ENCODE data around the gene RTEL1.
"Not testable (repeated sequence)": the region's sequence is repeated elsewhere in the genome, so short reads cannot be mapped to it uniquely, and the experiment has no call there.

RTEL1 gene

DNA sequence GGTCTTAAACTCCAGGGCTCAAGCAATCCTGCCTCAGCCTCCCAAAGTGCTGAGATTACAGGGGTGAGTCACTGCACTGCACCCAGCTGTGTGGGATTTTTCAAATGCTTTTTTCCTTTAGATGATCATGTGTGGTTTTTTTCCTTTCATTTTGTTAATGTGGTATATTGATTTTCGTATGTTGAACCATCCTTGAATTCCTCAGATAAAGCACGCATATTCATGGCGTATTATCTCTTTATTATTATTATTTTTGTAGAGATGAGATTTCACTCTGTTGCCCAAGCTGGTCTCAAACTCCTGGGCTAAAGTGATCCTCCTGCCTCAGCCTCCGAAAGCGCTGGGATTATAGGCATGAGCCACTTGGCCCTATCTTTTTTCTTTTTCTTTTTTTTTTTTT, 56.7 kb downstream of the RTEL1 start:
- DNase-seq (ENCODE audit: low read depth): no peak

DNA sequence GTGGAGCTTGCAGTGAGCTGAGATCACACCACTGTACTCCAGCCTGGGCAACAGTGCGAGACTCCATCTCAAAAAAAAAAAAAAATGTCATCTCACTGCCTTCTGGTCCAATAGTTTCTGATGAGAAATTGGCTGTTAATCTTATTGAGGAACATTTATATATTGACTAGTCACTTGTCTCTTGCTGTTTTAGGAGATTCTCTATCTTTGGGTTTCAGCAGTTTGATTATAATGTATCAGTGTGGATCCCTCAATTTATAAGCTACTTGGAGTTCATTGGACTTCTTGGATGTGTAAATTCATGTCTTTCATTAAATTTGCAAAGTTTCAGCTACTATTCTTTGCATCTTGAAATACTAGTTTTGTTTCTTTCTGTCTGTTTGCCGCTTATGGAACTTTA, 60.9 kb downstream of the RTEL1 start:
- no peak for DNase-seq (ENCODE audit: low read depth)

DNA sequence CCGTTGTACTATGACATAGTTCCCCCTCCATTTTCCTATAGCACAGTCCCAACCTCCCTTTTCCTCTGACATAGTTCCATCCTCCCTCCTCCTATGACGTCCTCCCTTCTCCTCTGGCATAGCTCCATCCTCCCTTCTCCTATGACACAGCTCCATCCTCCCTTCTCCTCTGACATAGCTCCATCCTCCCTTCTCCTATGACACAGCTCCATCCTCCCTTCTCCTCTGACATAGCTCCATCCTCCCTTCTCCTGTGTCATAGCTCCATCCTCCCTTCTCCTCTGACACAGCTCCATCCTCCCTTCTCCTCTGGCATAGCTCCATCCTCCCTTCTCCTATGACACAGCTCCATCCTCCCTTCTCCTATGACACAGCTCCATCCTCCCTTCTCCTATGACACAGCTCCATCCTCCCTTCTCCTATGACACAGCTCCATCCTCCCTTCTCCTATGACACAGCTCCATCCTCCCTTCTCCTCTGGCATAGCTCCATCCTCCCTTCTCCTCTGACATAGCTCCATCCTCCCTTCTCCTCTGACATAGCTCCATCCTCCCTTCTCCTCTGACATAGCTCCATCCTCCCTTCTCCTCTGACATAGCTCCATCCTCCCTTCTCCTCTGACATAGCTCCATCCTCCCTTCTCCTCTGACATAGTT, 65.0 kb downstream of the RTEL1 start:
- DNase-seq (ENCODE audit: low read depth): not testable (repeated sequence)

DNA sequence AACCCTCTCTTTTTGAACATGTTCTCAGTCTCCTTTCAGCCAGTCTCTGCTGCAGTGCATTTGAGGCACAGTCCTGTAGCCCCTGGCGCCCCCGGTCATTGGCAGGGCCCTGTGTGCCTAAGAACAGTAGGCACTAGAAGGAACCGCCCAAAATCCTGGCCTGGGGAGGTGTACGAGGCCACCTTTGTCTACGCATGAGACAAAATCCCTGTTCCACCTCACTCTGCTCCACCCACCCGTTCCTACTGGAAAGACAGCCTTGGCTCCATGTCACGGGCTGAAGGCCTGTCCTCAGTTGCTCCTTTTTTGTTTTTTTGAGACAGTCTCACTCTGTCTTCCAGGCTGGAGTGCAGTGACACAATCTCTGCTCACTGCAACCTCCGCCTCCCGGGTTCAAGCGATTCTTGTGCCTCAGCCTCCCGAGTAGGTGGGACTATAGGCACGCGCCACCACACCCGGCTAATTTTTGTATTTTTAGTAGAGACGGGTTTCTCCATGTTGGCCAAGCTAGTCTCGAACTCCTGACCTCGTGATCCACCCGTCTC, 72.1 kb downstream of the RTEL1 start:
- DNase-seq (ENCODE audit: low read depth): not testable (repeated sequence)

DNA sequence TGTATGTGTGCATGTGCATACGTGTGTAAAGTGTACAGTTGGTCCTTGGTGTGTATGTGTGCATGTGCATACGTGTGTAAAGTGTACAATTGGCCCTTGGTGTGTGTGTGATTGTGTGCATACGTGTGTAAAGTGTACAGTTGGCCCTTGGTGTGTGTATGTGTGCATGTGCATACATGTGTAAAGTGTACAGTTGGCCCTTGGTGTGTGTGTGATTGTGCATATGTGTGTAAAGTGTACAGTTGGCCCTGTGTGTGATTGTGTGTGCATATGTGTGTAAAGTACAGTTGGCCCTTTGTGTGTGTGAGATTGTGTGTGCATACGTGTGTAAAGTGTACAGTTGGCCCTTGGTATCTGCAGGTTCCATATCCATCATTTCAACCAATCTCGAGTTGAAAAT, 73.3 kb downstream of the RTEL1 start:
- no peak for DNase-seq (ENCODE audit: low read depth)

DNA sequence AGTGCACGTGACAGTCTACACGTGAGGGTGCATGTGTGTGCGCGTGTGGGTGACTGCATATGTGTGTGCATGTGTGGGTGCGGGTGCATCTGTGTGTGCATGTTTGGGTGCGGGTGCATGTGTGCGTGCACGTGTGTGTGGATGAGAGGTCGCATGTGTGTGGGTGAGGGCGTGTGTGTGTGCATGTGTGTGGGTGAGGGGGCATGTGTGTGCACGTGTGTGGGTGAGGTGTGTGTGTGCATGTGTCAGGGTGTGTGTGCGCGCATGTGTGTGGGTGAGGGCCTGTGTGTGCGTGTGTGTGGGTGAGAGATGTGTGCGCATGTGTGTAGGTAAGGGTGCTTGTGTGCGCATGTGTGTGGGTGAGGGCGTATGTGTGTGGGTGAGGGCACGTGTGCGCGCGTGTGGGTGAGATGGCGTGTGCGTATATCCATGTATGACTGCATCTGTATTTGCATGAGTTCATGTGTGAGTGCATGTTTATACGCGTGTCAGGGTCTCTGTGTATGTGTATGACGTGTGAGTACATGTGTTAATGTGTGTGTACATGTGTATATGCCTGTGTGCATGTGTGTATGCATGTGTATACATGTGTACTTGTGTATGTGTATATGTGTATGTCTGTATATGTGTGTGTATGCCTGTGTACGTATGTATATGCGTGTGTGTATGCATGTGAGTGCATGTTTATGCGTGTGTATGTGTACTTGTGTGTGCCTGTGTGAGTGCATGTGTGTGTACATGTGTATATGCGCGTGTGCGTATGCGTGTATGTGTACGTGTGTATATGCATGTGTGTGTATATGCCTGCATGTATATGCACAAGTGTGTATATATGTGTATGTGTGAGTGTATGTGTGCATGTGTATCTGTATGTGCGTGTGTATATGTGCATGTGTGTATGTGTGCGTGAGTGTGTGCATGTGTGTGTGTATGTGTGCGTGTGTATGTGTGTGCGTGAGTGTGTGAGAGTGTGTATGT, 74.3 kb downstream of the RTEL1 start:
- DNase-seq (ENCODE audit: low read depth): no peak

DNA sequence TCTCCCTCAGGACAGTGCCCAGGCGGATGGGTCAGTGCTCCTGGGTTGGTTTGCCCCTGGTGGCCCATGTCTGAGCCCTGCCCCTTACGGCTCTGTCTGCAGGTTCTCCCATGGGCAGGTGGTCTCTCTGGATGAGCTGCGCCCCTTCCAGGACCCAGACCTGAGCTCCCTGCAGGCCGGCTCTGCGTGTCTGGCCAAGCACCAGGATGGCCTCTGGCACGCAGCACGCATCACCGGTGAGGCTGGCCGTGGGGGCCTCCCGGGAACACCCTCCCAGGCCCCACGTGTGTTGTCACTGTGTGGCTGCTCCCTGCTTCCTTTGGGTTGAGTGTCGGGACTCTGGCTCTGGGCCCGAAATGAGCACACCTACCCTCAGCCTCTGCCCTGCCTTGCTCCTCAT, 75.0 kb downstream of the RTEL1 start:
- no peak for DNase-seq (ENCODE audit: low read depth)

DNA sequence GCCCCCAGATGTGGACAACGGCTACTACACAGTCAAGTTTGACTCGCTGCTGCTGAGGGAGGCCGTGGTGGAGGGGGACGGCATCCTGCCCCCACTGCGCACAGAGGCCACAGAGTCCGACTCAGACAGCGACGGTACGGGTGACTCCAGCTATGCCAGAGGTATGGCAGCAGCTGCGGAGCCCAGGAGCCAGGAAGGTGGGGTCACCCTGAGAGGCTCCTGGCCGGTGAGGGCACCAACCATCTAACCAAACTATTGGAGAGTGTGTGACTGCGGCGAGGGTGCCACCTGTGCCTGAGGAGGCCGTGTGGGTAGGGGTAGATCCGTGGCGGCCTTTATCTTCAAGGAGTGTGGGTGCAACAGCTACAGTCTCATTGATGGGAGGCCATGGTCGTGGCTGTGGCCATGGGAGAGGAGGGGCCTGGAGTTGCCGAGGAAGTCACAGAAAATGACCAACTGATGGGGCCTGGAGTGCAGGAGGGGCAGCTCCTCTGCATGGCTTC, 75.5 kb downstream of the RTEL1 start:
- DNase-seq (ENCODE audit: low read depth): no peak

DNA sequence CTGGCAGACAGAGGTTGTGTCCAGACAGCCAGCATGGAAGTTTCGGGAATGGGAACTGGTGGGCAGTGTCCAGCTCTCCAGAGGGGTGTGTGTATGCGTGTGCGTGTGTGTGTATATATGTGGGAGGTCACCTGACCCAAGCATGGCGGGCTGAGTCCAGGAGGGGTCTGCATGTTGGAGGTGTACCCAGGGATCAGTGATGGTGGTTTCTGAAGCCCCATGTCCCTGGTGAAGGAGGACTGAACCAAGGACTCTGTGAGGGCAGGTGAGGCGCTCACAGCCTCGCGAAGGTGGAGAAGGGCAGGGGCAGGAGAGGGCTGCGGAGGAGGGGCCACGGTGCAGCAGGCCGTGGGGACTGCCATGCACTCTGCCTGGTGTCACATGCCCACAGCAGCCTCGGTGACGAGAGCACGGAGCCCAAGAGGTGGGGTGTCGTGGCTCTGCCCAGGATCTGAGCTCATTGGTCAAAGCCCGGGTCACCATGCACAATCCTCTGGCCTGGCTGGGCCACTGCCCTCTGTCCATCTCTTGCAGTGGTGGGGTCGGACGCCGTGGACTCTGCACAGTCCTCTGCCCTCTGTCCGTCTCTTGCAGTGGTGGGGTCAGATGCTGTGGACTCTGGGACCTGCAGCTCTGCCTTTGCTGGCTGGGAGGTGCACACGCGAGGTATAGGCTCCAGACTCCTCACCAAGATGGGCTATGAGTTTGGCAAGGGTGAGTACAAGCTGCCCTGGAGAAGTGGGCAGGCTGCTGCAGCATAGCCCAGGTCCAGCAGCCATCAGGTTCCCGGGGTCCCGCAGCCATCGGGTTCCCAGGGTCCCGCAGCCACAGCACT, 76.2 kb downstream of the RTEL1 start:
- DNase-seq (ENCODE audit: low read depth): no peak

DNA sequence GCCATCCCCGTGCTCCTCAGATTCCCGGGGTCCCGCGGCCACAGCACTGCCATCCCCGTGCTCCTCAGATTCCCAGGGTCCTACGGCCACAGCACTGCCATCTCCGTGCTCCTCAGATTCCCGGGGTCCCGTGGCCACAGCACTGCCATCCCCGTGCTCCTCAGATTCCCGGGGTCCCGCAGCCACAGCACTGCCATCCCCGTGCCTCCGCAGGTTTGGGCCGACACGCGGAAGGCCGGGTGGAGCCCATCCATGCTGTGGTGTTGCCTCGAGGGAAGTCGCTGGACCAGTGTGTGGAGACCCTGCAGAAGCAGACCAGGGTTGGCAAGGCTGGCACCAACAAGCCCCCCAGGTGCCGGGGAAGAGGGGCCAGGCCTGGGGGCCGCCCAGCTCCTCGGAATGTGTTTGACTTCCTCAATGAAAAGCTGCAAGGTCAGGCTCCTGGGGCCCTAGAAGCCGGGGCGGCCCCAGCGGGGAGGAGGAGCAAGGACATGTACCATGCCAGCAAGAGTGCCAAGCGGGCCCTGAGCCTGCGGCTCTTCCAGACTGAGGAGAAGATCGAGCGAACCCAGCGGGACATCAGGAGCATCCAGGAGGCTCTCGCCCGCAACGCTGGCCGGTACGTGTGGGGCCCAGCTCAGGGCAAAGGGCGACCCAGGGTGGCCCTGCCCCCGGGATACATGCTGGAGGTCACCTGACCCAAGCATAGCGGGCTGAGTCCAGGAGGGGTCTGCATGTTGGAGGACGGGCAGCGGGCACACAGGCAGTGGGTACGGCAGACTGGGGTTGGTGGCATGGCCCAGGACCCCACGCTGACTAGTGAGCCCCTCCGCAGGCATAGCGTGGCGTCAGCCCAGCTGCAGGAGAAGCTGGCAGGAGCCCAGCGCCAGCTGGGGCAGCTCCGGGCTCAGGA, 77.1 kb downstream of the RTEL1 start:
- no peak for DNase-seq (ENCODE audit: low read depth)

DNA sequence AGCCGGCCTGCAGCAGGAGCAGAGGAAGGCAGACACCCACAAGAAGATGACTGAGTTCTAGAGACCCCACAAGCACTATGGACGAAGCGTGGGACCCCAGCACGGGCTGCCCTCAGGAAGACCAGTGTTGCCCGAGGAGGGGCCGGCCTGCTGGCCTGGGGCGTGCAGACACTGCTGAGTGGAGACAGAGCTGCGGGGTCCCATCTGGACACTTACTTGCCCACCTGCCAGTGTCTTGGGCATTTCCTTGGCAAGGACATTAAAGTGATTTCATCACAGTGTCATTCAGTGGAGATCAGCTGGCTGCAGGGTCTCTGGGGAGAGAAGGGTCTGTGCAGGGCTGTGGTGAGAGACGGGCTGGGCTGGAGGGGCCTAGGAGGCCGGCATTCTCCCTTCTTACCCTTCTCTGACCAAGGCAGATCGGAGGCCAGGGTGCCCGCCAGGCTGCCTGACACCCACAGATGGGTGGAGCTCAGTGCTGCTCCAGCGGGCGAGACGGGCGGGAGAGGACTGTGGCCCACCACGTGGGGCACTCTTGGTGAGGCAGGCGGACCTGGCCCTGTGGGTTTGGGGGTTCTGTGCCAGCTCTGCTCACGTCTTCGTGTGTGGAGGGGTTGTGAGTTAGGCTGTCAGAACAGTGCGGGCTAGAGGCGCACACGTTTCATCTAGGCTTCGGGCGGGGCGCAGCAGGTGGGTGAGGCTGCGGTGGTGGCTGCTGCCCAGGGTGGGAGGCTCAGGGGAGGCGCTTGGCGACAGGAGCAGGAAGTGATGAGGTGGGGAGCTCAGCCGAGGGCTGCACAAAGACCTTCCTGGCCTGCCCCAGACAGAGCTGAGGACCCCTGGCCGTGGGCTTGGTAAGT, 78.0 kb downstream of the RTEL1 start, which contains the start of gene LIME1:
LIME1 (plus strand) TSS at position 806 of the 860 bp plus-strand sequence. CDS start 886 bp downstream, outside the sequence.
- DNase-seq (ENCODE audit: low read depth): peak; percentile 60

DNA sequence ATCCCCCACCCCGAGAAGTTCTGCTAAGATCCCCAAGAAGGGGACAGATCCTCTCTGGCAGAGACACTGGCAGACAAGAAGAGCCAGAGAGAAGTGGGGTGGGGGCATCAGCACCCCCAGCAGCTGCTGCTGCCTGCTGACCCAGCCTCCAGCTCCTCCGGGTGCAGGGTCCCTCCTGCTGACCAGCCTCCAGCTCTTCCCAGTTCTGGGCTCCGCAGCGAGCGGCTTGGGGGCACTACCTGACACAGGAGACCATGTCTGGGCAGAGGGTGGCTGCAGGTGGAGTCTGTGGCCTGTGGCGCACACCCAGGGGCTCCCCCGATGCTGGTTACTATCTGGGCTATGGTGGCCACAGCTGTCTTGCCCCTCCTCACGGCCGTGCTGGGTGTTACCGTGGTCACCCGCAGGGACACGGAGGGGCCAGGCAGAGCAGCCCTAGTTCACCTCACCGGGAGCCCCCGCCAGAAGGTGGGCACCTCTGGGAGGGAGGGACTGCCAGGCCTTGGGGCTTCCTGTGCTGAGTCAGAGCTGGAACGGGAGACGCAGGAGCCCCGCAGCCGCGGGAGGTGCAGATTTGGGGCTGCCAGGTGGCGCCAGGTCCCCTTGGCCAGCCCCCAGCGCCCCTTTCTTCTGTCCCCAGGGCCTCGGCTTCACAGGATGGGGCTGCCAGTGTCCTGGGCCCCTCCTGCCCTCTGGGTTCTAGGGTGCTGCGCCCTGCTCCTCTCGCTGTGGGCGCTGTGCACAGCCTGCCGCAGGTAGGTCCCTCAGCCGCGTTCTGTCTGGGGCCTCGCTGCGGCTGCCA, 79.0 kb downstream of the RTEL1 start:
- no peak for DNase-seq (ENCODE audit: low read depth)

DNA sequence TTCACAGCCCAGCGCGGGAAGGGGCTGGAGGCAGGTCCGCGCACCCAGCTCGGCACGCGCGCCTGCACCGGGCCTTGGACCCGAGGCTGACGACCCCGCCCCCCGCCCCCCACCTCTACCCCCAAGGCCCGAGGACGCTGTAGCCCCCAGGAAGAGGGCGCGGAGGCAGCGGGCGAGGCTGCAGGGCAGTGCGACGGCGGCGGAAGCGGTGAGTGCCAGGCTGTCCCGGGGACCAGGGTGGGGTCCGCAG, 79.5 kb downstream of the RTEL1 start:
- DNase-seq (ENCODE audit: low read depth): no peak

DNA sequence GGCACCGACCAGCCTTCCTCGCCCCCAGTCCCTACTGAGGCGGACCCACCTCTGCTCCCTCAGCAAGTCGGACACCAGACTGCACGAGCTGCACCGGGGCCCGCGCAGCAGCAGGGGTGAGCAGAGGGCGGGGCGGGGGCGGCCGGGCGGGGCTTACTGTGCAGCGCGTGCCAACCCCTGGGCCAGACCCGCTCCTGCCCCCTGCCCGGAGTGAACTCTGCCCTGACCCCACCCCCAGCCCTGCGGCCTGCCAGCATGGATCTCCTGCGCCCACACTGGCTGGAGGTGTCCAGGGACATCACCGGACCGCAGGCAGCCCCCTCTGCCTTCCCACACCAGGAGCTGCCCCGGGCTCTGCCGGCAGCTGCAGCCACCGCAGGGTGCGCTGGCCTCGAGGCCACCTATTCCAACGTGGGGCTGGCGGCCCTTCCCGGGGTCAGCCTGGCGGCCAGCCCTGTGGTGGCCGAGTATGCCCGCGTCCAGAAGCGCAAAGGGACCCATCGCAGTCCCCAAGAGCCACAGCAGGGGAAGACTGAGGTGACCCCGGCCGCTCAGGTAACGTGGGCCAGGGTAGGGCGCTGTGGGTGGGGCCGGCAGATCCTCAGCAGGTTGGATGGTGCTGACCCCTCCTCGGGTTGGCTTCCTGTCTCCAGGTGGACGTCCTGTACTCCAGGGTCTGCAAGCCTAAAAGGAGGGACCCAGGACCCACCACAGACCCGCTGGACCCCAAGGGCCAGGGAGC, 80.0 kb downstream of the RTEL1 start:
- DNase-seq (ENCODE audit: low read depth): no peak

DNA sequence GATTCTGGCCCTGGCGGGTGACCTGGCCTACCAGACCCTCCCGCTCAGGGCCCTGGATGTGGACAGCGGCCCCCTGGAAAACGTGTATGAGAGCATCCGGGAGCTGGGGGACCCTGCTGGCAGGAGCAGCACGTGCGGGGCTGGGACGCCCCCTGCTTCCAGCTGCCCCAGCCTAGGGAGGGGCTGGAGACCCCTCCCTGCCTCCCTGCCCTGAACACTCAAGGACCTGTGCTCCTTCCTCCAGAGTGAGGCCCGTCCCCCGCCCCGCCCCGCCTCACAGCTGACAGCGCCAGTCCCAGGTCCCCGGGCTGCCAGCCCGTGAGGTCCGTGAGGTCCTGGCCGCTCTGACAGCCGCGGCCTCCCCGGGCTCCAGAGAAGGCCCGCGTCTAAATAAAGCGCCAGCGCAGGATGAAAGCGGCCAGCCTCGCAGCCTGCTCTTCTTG, 80.6 kb downstream of the RTEL1 start:
- DNase-seq (ENCODE audit: low read depth): no peak

DNA sequence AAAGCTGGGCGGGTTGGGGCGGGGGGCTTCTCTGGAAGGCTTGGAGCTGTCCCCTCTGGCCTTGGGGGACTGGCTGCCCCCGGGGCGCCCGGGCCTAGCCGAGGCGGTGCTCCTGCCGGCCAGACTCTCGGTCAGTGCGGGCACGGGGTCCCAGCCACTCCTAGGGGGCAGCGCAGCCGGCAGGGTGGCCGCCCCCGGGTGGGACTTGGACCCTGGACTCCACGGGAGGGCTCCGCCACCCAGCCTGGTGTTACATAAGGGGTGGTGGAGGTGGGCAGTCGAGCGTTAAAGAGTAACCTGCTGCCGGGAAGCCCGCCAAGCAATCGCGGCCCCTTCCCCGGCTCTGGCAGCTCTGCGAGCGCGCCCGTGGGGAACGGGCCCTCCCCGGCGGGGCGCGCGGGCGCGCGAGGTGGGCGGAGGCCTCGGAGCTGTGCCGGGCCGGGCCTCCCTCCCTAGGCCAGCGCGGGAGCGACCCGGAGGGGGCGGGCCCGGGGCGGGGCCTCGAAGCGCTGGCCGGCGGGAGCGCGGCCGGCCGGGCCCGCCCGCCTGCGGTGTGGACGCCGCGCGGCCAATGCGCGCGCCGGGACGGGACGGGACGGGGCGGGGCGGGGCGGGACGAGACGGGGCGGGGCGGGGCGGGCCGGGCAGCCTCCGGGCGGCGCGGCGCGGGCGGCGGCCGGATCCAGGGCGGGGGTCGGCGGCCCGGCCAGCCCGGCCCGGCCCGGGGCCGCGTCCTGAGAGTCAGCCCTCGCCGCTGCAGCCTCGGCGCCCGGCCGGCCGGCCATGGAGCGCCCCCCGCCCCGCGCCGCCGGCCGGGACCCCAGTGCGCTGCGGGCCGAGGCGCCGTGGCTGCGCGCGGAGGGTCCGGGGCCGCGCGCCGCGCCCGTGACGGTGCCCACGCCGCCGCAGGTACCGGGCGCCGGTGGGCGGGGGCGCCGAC, 81.3 kb downstream of the RTEL1 start, which contains the start of gene SLC2A4RG:
SLC2A4RG (plus strand) TSS at position 647 of the 940 bp plus-strand sequence; CDS start at position 784, 137 bp downstream.
- DNase-seq (ENCODE audit: low read depth): no peak

DNA sequence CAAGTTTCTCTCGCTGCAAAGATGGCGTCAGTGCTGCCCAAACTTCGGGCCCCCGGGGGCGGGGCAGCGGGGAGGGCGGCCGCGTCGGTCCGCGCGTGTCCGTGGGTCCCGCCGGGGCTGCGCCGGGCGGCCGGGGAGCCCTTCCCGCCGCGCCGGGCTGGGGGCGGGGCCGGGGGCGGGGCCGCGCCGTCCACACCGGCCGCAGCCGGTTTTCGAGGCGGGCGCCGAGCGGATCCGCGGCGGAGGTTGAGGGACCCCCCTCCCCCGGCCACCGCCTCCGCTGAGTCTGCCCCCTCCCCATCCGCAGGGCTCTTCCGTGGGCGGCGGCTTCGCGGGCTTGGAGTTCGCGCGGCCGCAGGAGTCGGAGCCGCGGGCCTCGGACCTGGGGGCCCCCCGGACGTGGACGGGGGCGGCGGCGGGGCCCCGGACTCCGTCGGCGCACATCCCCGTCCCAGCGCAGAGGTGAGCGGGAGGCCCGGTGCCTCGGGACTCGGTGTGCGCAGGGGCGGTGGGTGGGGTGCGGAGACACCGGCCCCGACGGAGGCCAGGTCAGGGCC, 82.0 kb downstream of the RTEL1 start:
- DNase-seq (ENCODE audit: low read depth): no peak
